Trophoblast cell (in vitro differentiated cells and primary cell): ENCODE data around the gene SPOCK1.

Experiments used
- DNase-seq, 2 donors: peaks; one replicate each; pipeline ENCODE4 v3.0.0-alpha.2; 2016
- H2AFZ ChIP-seq: 2 replicates; pipeline ENCODE4 v1.6.1; 2013; ENCODE audit warnings: low read length, moderate library complexity, mild to moderate bottlenecking; ENCODE audit not compliant: insufficient read depth, poor library complexity
- H2AK5ac ChIP-seq: 2 replicates; pipeline ENCODE4 v1.6.1; 2013; ENCODE audit warnings: mild to moderate bottlenecking, low read length
- H2BK120ac ChIP-seq: 2 replicates; pipeline ENCODE4 v1.6.1; 2013; ENCODE audit warnings: low read length, mild to moderate bottlenecking, moderate library complexity; ENCODE audit not compliant: insufficient read depth, poor library complexity
- H2BK12ac ChIP-seq: 2 replicates; pipeline ENCODE4 v1.6.1; 2013; ENCODE audit warnings: mild to moderate bottlenecking, low read length, moderate library complexity
- H2BK5ac ChIP-seq: 2 replicates; pipeline ENCODE4 v1.6.1; 2013; ENCODE audit warnings: low read length, low read depth, moderate library complexity, mild to moderate bottlenecking; ENCODE audit not compliant: poor library complexity
- H3K14ac ChIP-seq: 2 replicates; pipeline ENCODE4 v1.6.1; 2013; ENCODE audit warnings: mild to moderate bottlenecking, low read length
- H3K18ac ChIP-seq: 2 replicates; pipeline ENCODE4 v1.6.1; 2013; ENCODE audit warnings: mild to moderate bottlenecking, low read length
- H3K23ac ChIP-seq: 2 replicates; pipeline ENCODE4 v1.6.1; 2013; ENCODE audit warnings: low read length
- H3K27ac ChIP-seq: 2 replicates; pipeline ENCODE4 v1.5.1; 2013; ENCODE audit warnings: low read depth, mild to moderate bottlenecking, inconsistent platforms, low read length, moderate library complexity
- H3K27me3 ChIP-seq: 2 replicates; pipeline ENCODE4 v1.6.1; 2013; ENCODE audit warnings: inconsistent platforms, mild to moderate bottlenecking, low read length, moderate library complexity; ENCODE audit not compliant: insufficient read depth
- H3K36me3 ChIP-seq, 2 experiments: 1 replicate in 1 of 2; 2 replicates in 1 of 2; pipeline ENCODE4 v1.6.1; 2013; ENCODE audit warnings: low read length in 2 of 2, mild to moderate bottlenecking in 2 of 2, moderate library complexity in 1 of 2; ENCODE audit not compliant: insufficient read depth in 2 of 2, control insufficient read depth in 1 of 2
- H3K4ac ChIP-seq: 2 replicates; pipeline ENCODE4 v1.6.1; 2013; ENCODE audit warnings: low read depth, mild to moderate bottlenecking, low read length, moderate library complexity
- H3K4me1 ChIP-seq, 2 experiments: 1 replicate in 1 of 2; 2 replicates in 1 of 2; pipeline ENCODE4 v1.6.1; 2013; ENCODE audit warnings: low read length in 2 of 2, mild to moderate bottlenecking in 2 of 2, moderate library complexity in 1 of 2; ENCODE audit not compliant: insufficient read depth in 2 of 2, control insufficient read depth in 1 of 2
- H3K4me2 ChIP-seq: 2 replicates; pipeline ENCODE4 v1.6.1; 2013; ENCODE audit warnings: inconsistent platforms, mild to moderate bottlenecking, low read length, moderate library complexity
- H3K4me3 ChIP-seq: 2 replicates; pipeline ENCODE4 v1.5.1; 2013; ENCODE audit warnings: mild to moderate bottlenecking, low read depth, low read length, inconsistent platforms
- H3K79me1 ChIP-seq: one replicate; pipeline ENCODE4 v1.6.1; 2013; ENCODE audit warnings: low read length
- H3K79me2 ChIP-seq: 2 replicates; pipeline ENCODE4 v1.6.1; 2013; ENCODE audit warnings: low read length, mild to moderate bottlenecking; ENCODE audit not compliant: control insufficient read depth, insufficient read depth, poor library complexity
- H3K9ac ChIP-seq: 2 replicates; pipeline ENCODE4 v1.6.1; 2013; ENCODE audit warnings: mild to moderate bottlenecking, low read length
- H3K9me3 ChIP-seq: 2 replicates; pipeline ENCODE4 v1.6.1; 2013; ENCODE audit warnings: low read depth, mild to moderate bottlenecking, control low read depth, inconsistent platforms, low read length; ENCODE audit not compliant: insufficient read depth
- H4K12ac ChIP-seq: 2 replicates; pipeline ENCODE4 v1.6.1; 2013; ENCODE audit warnings: low read depth, mild to moderate bottlenecking, low read length, moderate library complexity
- H4K8ac ChIP-seq: 2 replicates; pipeline ENCODE4 v1.6.1; 2013; ENCODE audit warnings: low read depth, mild to moderate bottlenecking, low read length, moderate library complexity
- H4K91ac ChIP-seq: one replicate; pipeline ENCODE4 v1.6.1; 2013; ENCODE audit warnings: low read depth, mild to moderate bottlenecking, low read length, moderate library complexity
- WGBS: extraction: QIAGEN DNeasy Blood & Tissue Kit; methylation state at CpG from one replicate; pipeline ENCODE4 v1.1.7; 2013; ENCODE audit warnings: missing lambda C conversion rate; ENCODE audit not compliant: insufficient read length, insufficient coverage; ENCODE audit errors: extremely low coverage; 5-methylcytosine and 5-hydroxymethylcytosine counted together

Gene SPOCK1

DNA sequence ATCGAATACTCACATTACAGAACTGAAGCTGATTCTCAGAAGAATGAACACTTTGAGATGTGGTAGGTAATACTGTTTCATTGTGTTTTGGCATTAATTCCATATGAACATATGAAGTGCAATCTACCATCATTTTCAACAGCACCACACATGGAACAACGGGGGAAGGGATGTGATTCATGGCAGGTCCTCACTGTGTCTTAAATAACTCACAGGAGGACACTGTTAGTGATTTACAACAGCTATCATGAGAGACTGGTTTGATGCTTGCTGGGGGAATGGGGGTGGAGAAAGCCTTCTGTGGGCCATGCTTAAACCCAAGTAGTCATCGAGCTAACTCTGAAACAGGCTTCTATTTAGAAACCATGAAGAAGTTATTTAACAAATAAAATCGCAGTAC lies 232.9 kb downstream of the SPOCK1 start:
- no peaks in the 10 kb centered on the region for H3K4me1 ChIP-seq
- H2AFZ ChIP-seq = no peak overlapping the region
- no CpG with 5 or more reads among the region's 4 CpGs for WGBS
- no peak overlapping the region for H4K8ac ChIP-seq
- no peak overlapping the region for H3K27ac ChIP-seq
- H2BK12ac ChIP-seq = no peak overlapping the region
- H3K27me3 ChIP-seq = no peaks in the 10 kb centered on the region
- no peak overlapping the region for H4K91ac ChIP-seq
- no peaks in the 10 kb centered on the region for H3K79me2 ChIP-seq
- H3K4me3 ChIP-seq = no peak overlapping the region
- H3K36me3 ChIP-seq = no peaks in the 10 kb centered on the region
- no peak overlapping the region for H3K4me2 ChIP-seq
- H3K14ac ChIP-seq = no peak overlapping the region
- H3K9me3 ChIP-seq = no peaks in the 10 kb centered on the region
- H3K4ac ChIP-seq = no peak overlapping the region
- DNase-seq = no peak
- H3K23ac ChIP-seq = no peak overlapping the region
- no peak overlapping the region for H2BK120ac ChIP-seq
- no peak overlapping the region for H3K18ac ChIP-seq
- H4K12ac ChIP-seq = no peak overlapping the region
- no peak overlapping the region for H2AK5ac ChIP-seq
- no peaks in the 10 kb centered on the region for H3K79me1 ChIP-seq
- no peak overlapping the region for H2BK5ac ChIP-seq
- no peak overlapping the region for H3K9ac ChIP-seq

DNA sequence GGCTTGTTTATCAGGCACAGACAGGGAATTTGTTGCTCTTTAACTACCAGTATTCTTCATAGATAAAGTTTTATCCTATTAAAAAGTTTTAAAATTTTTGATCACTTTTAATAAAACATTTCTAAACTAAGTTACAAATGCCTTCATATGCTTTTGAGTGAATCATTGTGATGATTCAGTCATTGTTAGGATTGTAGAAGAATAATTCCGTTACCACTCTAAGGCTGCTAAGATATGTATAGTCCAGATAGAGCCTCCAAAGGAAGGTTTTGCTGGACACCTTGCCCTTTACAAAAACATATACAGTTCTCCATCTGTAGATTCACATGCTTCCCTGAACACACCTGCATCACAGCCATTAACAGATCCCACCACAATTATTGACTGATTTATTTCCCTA lies 233.7 kb downstream of the SPOCK1 start:
- H3K14ac ChIP-seq = no peak overlapping the region
- H3K18ac ChIP-seq = no peak overlapping the region
- no peak overlapping the region for H4K91ac ChIP-seq
- no peak overlapping the region for H3K9ac ChIP-seq
- no peak overlapping the region for H3K23ac ChIP-seq
- H2AK5ac ChIP-seq = no peak overlapping the region
- no peak overlapping the region for H2BK12ac ChIP-seq
- no peaks in the 10 kb centered on the region for H3K79me1 ChIP-seq
- H3K27me3 ChIP-seq = no peaks in the 10 kb centered on the region
- H2BK120ac ChIP-seq = no peak overlapping the region
- H3K4ac ChIP-seq = no peak overlapping the region
- no peak overlapping the region for H4K8ac ChIP-seq
- no peak overlapping the region for H3K4me3 ChIP-seq
- H3K4me2 ChIP-seq = no peak overlapping the region
- DNase-seq = no peak
- H3K4me1 ChIP-seq = no peaks in the 10 kb centered on the region
- no peak overlapping the region for H2AFZ ChIP-seq
- H3K36me3 ChIP-seq = no peaks in the 10 kb centered on the region
- H3K79me2 ChIP-seq = no peaks in the 10 kb centered on the region
- H4K12ac ChIP-seq = no peak overlapping the region
- H3K27ac ChIP-seq = no peak overlapping the region
- no peak overlapping the region for H2BK5ac ChIP-seq
- WGBS = no CpG with 5 or more reads among the region's 1 CpG
- H3K9me3 ChIP-seq = no peaks in the 10 kb centered on the region

DNA sequence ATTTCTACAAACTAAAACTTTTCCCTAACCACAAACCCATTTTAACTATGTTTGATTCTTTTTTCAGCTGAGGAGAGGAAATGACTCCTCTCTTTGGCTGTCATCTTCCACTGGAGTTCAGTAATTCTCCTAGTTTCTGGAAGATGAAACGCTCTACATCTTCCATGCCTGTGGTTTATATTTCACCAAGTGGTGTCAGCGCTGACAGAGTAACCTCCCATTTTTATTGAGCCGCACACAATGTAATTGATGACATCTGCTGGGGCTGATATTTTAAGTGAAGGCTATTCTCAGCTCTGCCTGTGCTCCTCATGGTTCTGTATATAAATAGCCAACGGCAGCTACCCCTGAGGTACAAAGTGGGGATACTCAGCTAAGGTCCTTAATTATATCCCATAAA lies 234.6 kb downstream of the SPOCK1 start:
- Histone ChIP-seq H3K4ac (no peak overlapping the region), H3K27me3 (no peaks in the 10 kb centered on the region), H2AK5ac (no peak overlapping the region), H3K4me2 (no peak overlapping the region), H3K27ac (no peak overlapping the region), H4K8ac (no peak overlapping the region), H3K36me3 (no peaks in the 10 kb centered on the region), H2BK120ac (no peak overlapping the region), H2BK5ac (no peak overlapping the region), H4K91ac (no peak overlapping the region), H2BK12ac (no peak overlapping the region), H3K79me1 (no peaks in the 10 kb centered on the region), H3K9me3 (no peaks in the 10 kb centered on the region), H3K4me3 (no peak overlapping the region), H2AFZ (no peak overlapping the region), H3K18ac (no peak overlapping the region), H3K4me1 (no peaks in the 10 kb centered on the region), H3K14ac (no peak overlapping the region), H4K12ac (no peak overlapping the region), H3K9ac (no peak overlapping the region), H3K23ac (no peak overlapping the region), H3K79me2 (no peaks in the 10 kb centered on the region)
- DNase-seq = no peak
- WGBS = no CpG with 5 or more reads among the region's 4 CpGs

GRCh38 chr5:137264041-137264440 lies 235.1 kb downstream of the SPOCK1 start:
- Histone ChIP-seq H2AFZ (no peak overlapping the region), H3K4me1 (no peaks in the 10 kb centered on the region), H3K4ac (no peak overlapping the region), H3K4me2 (no peak overlapping the region), H3K27ac (no peak overlapping the region), H3K9ac (no peak overlapping the region), H3K18ac (no peak overlapping the region), H2AK5ac (no peak overlapping the region), H3K79me2 (no peaks in the 10 kb centered on the region), H3K4me3 (no peak overlapping the region), H2BK12ac (no peak overlapping the region), H4K91ac (no peak overlapping the region), H3K27me3 (no peaks in the 10 kb centered on the region), H3K9me3 (no peaks in the 10 kb centered on the region), H3K14ac (no peak overlapping the region), H3K79me1 (no peaks in the 10 kb centered on the region), H2BK120ac (no peak overlapping the region), H4K12ac (no peak overlapping the region), H3K36me3 (no peaks in the 10 kb centered on the region), H4K8ac (no peak overlapping the region), H2BK5ac (no peak overlapping the region), H3K23ac (no peak overlapping the region)
- no CpG with 5 or more reads among the region's 3 CpGs for WGBS
- DNase-seq = peak in 1 of 2 donors; percentile 2
